BLaER1 treated with 17β-estradiol and CSF1 and Interleukin-3, amounts not matched to agents 10 nM and 100 nM (cell line): ENCODE data around the gene TXK.

Experiments used
- H3K27ac ChIP-seq, 11 experiments: shearing (Covaris generic); formaldehyde crosslinking; 2 replicates each; pipeline ENCODE4 v1.8.1; 2022
- H3K27me3 ChIP-seq, 11 experiments: shearing (Covaris generic); formaldehyde crosslinking; 2 replicates each; pipeline ENCODE4 v1.8.1; 2022
- H3K36me3 ChIP-seq, 11 experiments: shearing (Covaris generic); formaldehyde crosslinking; 2 replicates each; pipeline ENCODE4 v1.8.1; 2022
- H3K4me1 ChIP-seq, 10 experiments: shearing (Covaris generic); formaldehyde crosslinking; 2 replicates each; pipeline ENCODE4 v1.8.1; 2022
- H3K4me2 ChIP-seq, 11 experiments: shearing (Covaris generic); formaldehyde crosslinking; 2 replicates each; pipeline ENCODE4 v1.8.1; 2022
- H3K4me3 ChIP-seq, 10 experiments: shearing (Covaris generic); formaldehyde crosslinking; 2 replicates each; pipeline ENCODE4 v1.8.1; 2022
- H3K9ac ChIP-seq, 11 experiments: shearing (Covaris generic); formaldehyde crosslinking; 2 replicates each; pipeline ENCODE4 v1.8.1; 2022
- H3K9me3 ChIP-seq, 11 experiments: shearing (Covaris generic); formaldehyde crosslinking; replicated peaks in 1 of 11; 2 replicates each; pipeline ENCODE4 v1.8.1; 2022
- H4K20me1 ChIP-seq, 11 experiments: shearing (Covaris generic); formaldehyde crosslinking; 2 replicates each; pipeline ENCODE4 v1.8.1; 2022
- Cebpa-rat ChIP-seq, 11 experiments: shearing (Covaris generic); IDR thresholded peaks; 2 replicates each; pipeline ENCODE4 v1.8.1; 2022

TXK gene

GRCh38 chr4:48134081-48134480 is at the start of gene TXK:
TXK (minus strand) TSS chr4:48134250; CDS start chr4:48134170, 80 bp downstream.
- H4K20me1 ChIP-seq = no peaks in the 10 kb centered on the region
- no peaks in the 10 kb centered on the region for H3K27me3 ChIP-seq
- H3K36me3 ChIP-seq = peaks cover 45 to 92% (median 62%) of the 10 kb centered on the region in 11 experiments
- no peak within 1 kb of the TSS for H3K4me2 ChIP-seq
- 0 out of 22 replicates have a peak within 1 kb of the TSS, but pooled peaks of 1 of the 11 experiments have one; percentile 13 for H3K9ac ChIP-seq
- no peak within 1 kb of the TSS for H3K4me3 ChIP-seq
- no peak for TF ChIP-seq Cebpa-rat (IDR thresholded peaks at IDR 0.05)
- no peaks in the 10 kb centered on the region for H3K9me3 ChIP-seq
- H3K4me1 ChIP-seq = peaks cover 12 to 20% (median 15%) of the 10 kb centered on the region in 10 experiments
- H3K27ac ChIP-seq = no peak within 1 kb of the TSS

DNA sequence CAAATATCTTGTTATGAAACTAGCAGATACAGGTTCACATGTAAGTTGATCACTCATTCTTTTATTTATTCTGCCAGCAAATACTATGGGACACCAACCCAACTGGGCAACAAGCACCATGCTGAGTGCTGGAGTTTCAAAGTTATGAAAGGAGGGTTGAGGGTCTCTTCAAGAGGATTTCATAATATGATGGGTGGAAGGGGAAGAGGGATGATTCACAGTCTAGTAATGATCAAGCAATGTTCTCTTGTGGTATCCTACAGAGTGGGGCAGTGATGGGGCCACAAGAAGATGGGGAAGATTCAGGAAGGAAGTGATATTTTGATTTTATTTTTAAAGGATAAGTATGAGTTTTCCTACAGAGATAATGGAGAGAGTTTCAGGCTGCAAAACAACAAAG is 46.2 kb upstream of the TXK start:
- peak in 7 of 11 experiments; percentile 26 to 87 (median 74); a peak in 9 of 22 replicates for TF ChIP-seq Cebpa-rat (IDR thresholded peaks at IDR 0.05)
- peaks cover 0 to 23% (median 0%) of the 10 kb centered on the region in 11 experiments; a peak in 4 of 22 replicates for H4K20me1 ChIP-seq
- H3K27me3 ChIP-seq = no peaks in the 10 kb centered on the region
- peaks cover 0 to 88% (median 61%) of the 10 kb centered on the region in 10 experiments; a peak in 17 of 20 replicates for H3K4me1 ChIP-seq
- H3K9ac ChIP-seq = peak overlapping the region in 6 of 11 experiments; percentile 29 to 67 (median 52); a peak in 10 of 22 replicates
- no peak overlapping the region for H3K4me3 ChIP-seq
- peak overlapping the region in 9 of 11 experiments; percentile 33 to 82 (median 70); a peak in 17 of 22 replicates for H3K4me2 ChIP-seq
- peak overlapping the region in 9 of 11 experiments; percentile 14 to 84 (median 70); a peak in 17 of 22 replicates for H3K27ac ChIP-seq
- peaks cover 19 to 98% (median 37%) of the 10 kb centered on the region in 11 experiments; a peak in 20 of 22 replicates for H3K36me3 ChIP-seq
- peaks cover 17 to 35% (median 19%) of the 10 kb centered on the region in 11 experiments for H3K9me3 ChIP-seq

- Histone ChIP-seq H3K4me1 (peaks cover 0 to 91% (median 71%) of the 10 kb centered on the region in 10 experiments; a peak in 17 of 20 replicates), H3K27me3 (no peaks in the 10 kb centered on the region), H3K27ac (peak overlapping the region in 6 of 11 experiments; percentile 4 to 84 (median 65); a peak in 12 of 22 replicates), H4K20me1 (peaks cover 0 to 23% (median 0%) of the 10 kb centered on the region in 11 experiments; a peak in 4 of 22 replicates), H3K36me3 (peaks cover 23 to 100% (median 45%) of the 10 kb centered on the region in 11 experiments; a peak in 20 of 22 replicates), H3K9ac (no peak overlapping the region), H3K9me3 (peaks cover 17 to 35% (median 19%) of the 10 kb centered on the region in 11 experiments), H3K4me2 (peak overlapping the region in 3 of 11 experiments; percentile 1 to 29 (median 10); a peak in 5 of 22 replicates), H3K4me3 (no peak overlapping the region)
- TF ChIP-seq Cebpa-rat (IDR thresholded peaks at IDR 0.05) = no peak
Observed at GRCh38 chr4:48178931-48179330, 44.9 kb upstream of the TXK start.

DNA sequence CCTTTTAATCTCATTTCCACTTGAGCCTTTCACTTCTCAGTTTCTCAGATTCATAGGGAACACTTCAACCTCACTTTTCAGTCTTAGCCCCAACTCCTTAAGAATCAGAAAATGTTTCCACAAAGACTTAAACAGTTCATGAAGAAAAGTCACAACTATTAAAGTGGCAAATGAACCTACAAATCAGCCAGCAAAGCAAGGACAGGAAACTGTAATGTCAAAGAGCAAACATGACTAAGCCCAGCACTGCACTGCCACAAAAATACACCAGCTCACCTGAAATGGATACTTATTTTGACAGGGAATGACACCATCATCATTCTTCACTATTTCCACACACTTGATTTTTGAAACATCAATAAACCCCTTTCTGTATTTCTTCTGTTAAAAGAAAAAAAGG is 41.8 kb upstream of the TXK start:
- no peak overlapping the region for H3K9ac ChIP-seq
- no peak for TF ChIP-seq Cebpa-rat (IDR thresholded peaks at IDR 0.05)

DNA sequence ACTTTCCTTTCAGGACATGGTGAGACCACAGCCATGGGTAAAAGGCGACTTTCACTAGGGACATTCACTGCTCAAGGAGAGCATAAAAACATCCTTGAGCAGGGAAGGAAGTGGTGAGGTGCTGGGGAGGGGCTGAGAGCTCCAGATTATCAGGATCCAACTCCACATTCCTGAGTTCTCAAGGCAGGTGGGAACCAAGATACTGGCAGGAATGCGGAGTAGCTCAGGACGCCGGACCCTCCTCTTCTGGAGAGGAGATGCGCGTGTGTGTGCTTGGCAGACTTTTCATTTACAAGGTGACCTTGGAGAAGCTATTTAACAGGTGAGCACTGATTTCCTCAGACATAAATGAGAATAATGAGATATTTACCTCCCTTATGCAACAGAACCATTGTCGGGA is 41.3 kb upstream of the TXK start:
- no peak overlapping the region for H3K4me3 ChIP-seq
- peak overlapping the region in 6 of 11 experiments; percentile 11 to 63 (median 42); a peak in 9 of 22 replicates for H3K4me2 ChIP-seq
- peak overlapping the region in 6 of 11 experiments; percentile 12 to 52 (median 30); a peak in 6 of 22 replicates for H3K27ac ChIP-seq
- H3K4me1 ChIP-seq = peaks cover 0 to 73% (median 55%) of the 10 kb centered on the region in 10 experiments; a peak in 16 of 20 replicates
- no peaks in the 10 kb centered on the region for H3K27me3 ChIP-seq
- H3K9me3 ChIP-seq = peaks cover 17 to 26% (median 19%) of the 10 kb centered on the region in 11 experiments
- no peak overlapping the region for H3K9ac ChIP-seq
- no peak for TF ChIP-seq Cebpa-rat (IDR thresholded peaks at IDR 0.05)
- peaks cover 0 to 28% (median 0%) of the 10 kb centered on the region in 11 experiments; a peak in 4 of 22 replicates for H4K20me1 ChIP-seq
- H3K36me3 ChIP-seq = peaks cover 19 to 100% (median 59%) of the 10 kb centered on the region in 11 experiments

More for the DNA sequence above, 41.8 kb upstream of the TXK start:
- H3K27me3 ChIP-seq = no peaks in the 10 kb centered on the region
- H3K4me2 ChIP-seq = peak overlapping the region in 5 of 11 experiments; percentile 11 to 63 (median 49); a peak in 6 of 22 replicates
- peaks cover 0 to 28% (median 0%) of the 10 kb centered on the region in 11 experiments; a peak in 4 of 22 replicates for H4K20me1 ChIP-seq
- no peak overlapping the region for H3K4me3 ChIP-seq
- peaks cover 17 to 26% (median 19%) of the 10 kb centered on the region in 11 experiments for H3K9me3 ChIP-seq
- H3K27ac ChIP-seq = peak overlapping the region in 4 of 11 experiments; percentile 15 to 52 (median 34); a peak in 5 of 22 replicates
- peaks cover 0 to 78% (median 60%) of the 10 kb centered on the region in 10 experiments; a peak in 17 of 20 replicates for H3K4me1 ChIP-seq
- H3K36me3 ChIP-seq = peaks cover 16 to 100% (median 55%) of the 10 kb centered on the region in 11 experiments; a peak in 21 of 22 replicates

- H3K36me3 ChIP-seq = peaks cover 28 to 100% (median 73%) of the 10 kb centered on the region in 11 experiments
- peak overlapping the region in 7 of 11 experiments; percentile 17 to 64 (median 53); a peak in 13 of 22 replicates for H3K4me2 ChIP-seq
- H3K27me3 ChIP-seq = no peaks in the 10 kb centered on the region
- H3K9me3 ChIP-seq = peaks cover 10 to 27% (median 11%) of the 10 kb centered on the region in 11 experiments; a peak in 21 of 22 replicates
- H3K27ac ChIP-seq = peak overlapping the region in 9 of 11 experiments; percentile 6 to 63 (median 52); a peak in 16 of 22 replicates
- H3K4me3 ChIP-seq = no peak overlapping the region
- peak overlapping the region in 2 of 11 experiments; percentile 14 to 25; a peak in 3 of 22 replicates for H3K9ac ChIP-seq
- H4K20me1 ChIP-seq = peaks cover 0 to 28% (median 0%) of the 10 kb centered on the region in 11 experiments; a peak in 4 of 22 replicates
- no peak for TF ChIP-seq Cebpa-rat (IDR thresholded peaks at IDR 0.05)
- H3K4me1 ChIP-seq = peaks cover 0 to 68% (median 41%) of the 10 kb centered on the region in 10 experiments; a peak in 14 of 20 replicates
Observed at GRCh38 chr4:48173056-48173991, 39.3 kb upstream of the TXK start.

DNA sequence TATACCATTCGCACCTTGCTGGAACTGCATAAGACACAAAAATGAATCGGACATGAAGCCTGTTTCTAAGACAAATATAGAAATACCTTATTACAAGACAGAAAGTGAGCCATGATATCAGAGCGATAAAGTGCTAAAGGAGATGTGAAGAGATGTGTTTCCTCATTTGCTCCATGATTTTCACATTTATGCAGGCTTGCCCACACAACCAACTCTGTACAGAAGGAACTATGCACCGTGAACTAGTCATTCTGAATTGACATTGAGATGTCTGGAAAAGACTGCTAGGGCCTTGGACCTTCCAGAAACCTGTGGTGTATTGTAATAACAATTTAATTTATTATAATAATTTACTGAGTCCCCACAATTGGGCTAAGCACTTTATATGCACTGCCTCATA is 38.6 kb upstream of the TXK start:
- Histone ChIP-seq H3K9ac (peak overlapping the region in 1 of 11 experiments; percentile 25; a peak in 1 of 22 replicates), H3K27me3 (no peaks in the 10 kb centered on the region), H3K4me1 (peaks cover 0 to 68% (median 41%) of the 10 kb centered on the region in 10 experiments; a peak in 14 of 20 replicates), H3K4me2 (peak overlapping the region in 7 of 11 experiments; percentile 17 to 64 (median 53); a peak in 11 of 22 replicates), H3K27ac (peak overlapping the region in 8 of 11 experiments; percentile 6 to 63 (median 52); a peak in 10 of 22 replicates), H3K9me3 (peaks cover 4 to 22% (median 5%) of the 10 kb centered on the region in 11 experiments; a peak in 19 of 22 replicates), H3K36me3 (peaks cover 33 to 100% (median 74%) of the 10 kb centered on the region in 11 experiments), H3K4me3 (no peak overlapping the region), H4K20me1 (peaks cover 0 to 28% (median 0%) of the 10 kb centered on the region in 11 experiments; a peak in 4 of 22 replicates)
- no peak for TF ChIP-seq Cebpa-rat (IDR thresholded peaks at IDR 0.05)

- Histone ChIP-seq H3K9me3 (peaks cover 0 to 18% (median 3%) of the 10 kb centered on the region in 11 experiments; a peak in 8 of 22 replicates), H3K27me3 (no peaks in the 10 kb centered on the region), H3K36me3 (peaks cover 52 to 100% (median 84%) of the 10 kb centered on the region in 11 experiments), H4K20me1 (peaks cover 0 to 15% (median 0%) of the 10 kb centered on the region in 11 experiments; a peak in 2 of 22 replicates), H3K9ac (no peak overlapping the region), H3K27ac (no peak overlapping the region), H3K4me3 (no peak overlapping the region), H3K4me1 (peaks cover 0 to 39% (median 22%) of the 10 kb centered on the region in 10 experiments; a peak in 13 of 20 replicates), H3K4me2 (peak overlapping the region in 3 of 11 experiments; percentile 2 to 14 (median 11); a peak in 1 of 22 replicates)
- TF ChIP-seq Cebpa-rat (IDR thresholded peaks at IDR 0.05) = no peak
Observed at GRCh38 chr4:48169636-48170035, 35.6 kb upstream of the TXK start.
